ENCODE results near the gene MAPK11. TPM values are rescaled to one million over a fixed set of nuclear protein-coding genes. Genes with fewer than 3 reads are reported as not detected.

Gene MAPK11
- total RNA-seq, 1 donor from 2014 or later: 11.9 TPM

- no peak for TF ChIP-seq CTCF (IDR thresholded peaks at IDR 0.05; ENCODE audit: insufficient read depth, low read length, poor library complexity, severe bottlenecking)
- Histone ChIP-seq H3K27me3 (ENCODE audit: control insufficient read depth, insufficient read depth, low read length) (no peaks in the 10 kb centered on the region), H3K36me3 (ENCODE audit: control insufficient read depth, insufficient read depth, low read length) (peaks cover 1% of the 10 kb centered on the region), H3K4me3 (ENCODE audit: low read depth, low read length) (peak overlapping the region; percentile 21)
- no peak for DNase-seq (ENCODE audit: low read depth)
Observed at GRCh38 chr22:50299785-50300619, 29.8 kb upstream of the MAPK11 start.

GRCh38 chr22:50298937-50299784, 29.0 kb upstream of the MAPK11 start:
- TF ChIP-seq CTCF (IDR thresholded peaks at IDR 0.05; ENCODE audit: insufficient read depth, low read length, poor library complexity, severe bottlenecking): no peak
- Histone ChIP-seq H3K4me3 (ENCODE audit: low read depth, low read length) (no peak overlapping the region), H3K36me3 (ENCODE audit: control insufficient read depth, insufficient read depth, low read length) (peaks cover 1% of the 10 kb centered on the region), H3K27me3 (ENCODE audit: control insufficient read depth, insufficient read depth, low read length) (no peaks in the 10 kb centered on the region)
- DNase-seq (ENCODE audit: low read depth): no peak

- H3K36me3 ChIP-seq (ENCODE audit: control insufficient read depth, insufficient read depth, low read length): no peaks in the 10 kb centered on the region
- H3K4me3 ChIP-seq (ENCODE audit: low read depth, low read length): no peak overlapping the region
- TF ChIP-seq CTCF (IDR thresholded peaks at IDR 0.05; ENCODE audit: insufficient read depth, low read length, poor library complexity, severe bottlenecking): no peak
- DNase-seq (ENCODE audit: low read depth): no peak
- no peaks in the 10 kb centered on the region for H3K27me3 ChIP-seq (ENCODE audit: control insufficient read depth, insufficient read depth, low read length)
Observed at GRCh38 chr22:50298266-50298637, 28.1 kb upstream of the MAPK11 start.

GRCh38 chr22:50297510-50298265, 27.5 kb upstream of the MAPK11 start:
- H3K36me3 ChIP-seq (ENCODE audit: control insufficient read depth, insufficient read depth, low read length): no peaks in the 10 kb centered on the region
- no peak for TF ChIP-seq CTCF (IDR thresholded peaks at IDR 0.05; ENCODE audit: insufficient read depth, low read length, poor library complexity, severe bottlenecking)

GRCh38 chr22:50296658-50297490, 26.7 kb upstream of the MAPK11 start:
- TF ChIP-seq CTCF (IDR thresholded peaks at IDR 0.05; ENCODE audit: insufficient read depth, low read length, poor library complexity, severe bottlenecking): no peak
- Histone ChIP-seq H3K27me3 (ENCODE audit: control insufficient read depth, insufficient read depth, low read length) (no peaks in the 10 kb centered on the region), H3K4me3 (ENCODE audit: low read depth, low read length) (no peak overlapping the region), H3K36me3 (ENCODE audit: control insufficient read depth, insufficient read depth, low read length) (no peaks in the 10 kb centered on the region)
- DNase-seq (ENCODE audit: low read depth): no peak

More at GRCh38 chr22:50297510-50298265, 27.5 kb upstream of the MAPK11 start:
- DNase-seq (ENCODE audit: low read depth): no peak
- Histone ChIP-seq H3K27me3 (ENCODE audit: control insufficient read depth, insufficient read depth, low read length) (no peaks in the 10 kb centered on the region), H3K4me3 (ENCODE audit: low read depth, low read length) (no peak overlapping the region)
